ENCODE data around the gene SLC25A45.

SLC25A45 gene

GRCh38 chr11:65382033-65382803, at the start of gene SLC25A45:
SLC25A45 (minus strand) TSS chr11:65382646; CDS start chr11:65381951, 695 bp downstream.
- DNase-seq: peak; percentile 96 to 98
- peak; percentile 88 to 98 for TF ChIP-seq CTCF (IDR thresholded peaks at IDR 0.05)
- Histone ChIP-seq H3K4me1 (peaks cover 9 to 49% (median 40%) of the 10 kb centered on the region in 4 donors), H3K27me3 (no peaks in the 10 kb centered on the region), H3K4me3 (peak within 1 kb of the TSS; percentile 44 to 51), H3K36me3 (no peaks in the 10 kb centered on the region), H3K9me3 (no peaks in the 10 kb centered on the region), H3K27ac (peak within 1 kb of the TSS; percentile 96 to 97)
- intact Hi-C loops (cut with DNase I; ENCODE audit: low total_unique reads): loop anchor here (2.0 kb wide), 1 partner anchor 35 kb away; no protein-coding TSS in a partner anchor

GRCh38 chr11:65431451-65432099, 49.1 kb upstream of the SLC25A45 start:
- H3K9me3 ChIP-seq: no peaks in the 10 kb centered on the region
- peaks cover 52 to 69% (median 53%) of the 10 kb centered on the region in 3 donors for H3K36me3 ChIP-seq
- peak overlapping the region; percentile 67 to 97 for H3K4me3 ChIP-seq
- DNase-seq: peak in 1 of 2 donors; percentile 9
- H3K27me3 ChIP-seq: no peaks in the 10 kb centered on the region
- H3K27ac ChIP-seq: peak overlapping the region in 1 of 2 donors; percentile 99
- no peak for TF ChIP-seq CTCF (IDR thresholded peaks at IDR 0.05)
- intact Hi-C loops (cut with DNase I; ENCODE audit: low total_unique reads): no loop called here
- peaks cover 0 to 100% (median 57%) of the 10 kb centered on the region in 4 donors for H3K4me1 ChIP-seq

GRCh38 chr11:65430406-65431217, 48.2 kb upstream of the SLC25A45 start:
- H3K36me3 ChIP-seq: peaks cover 51 to 69% (median 53%) of the 10 kb centered on the region in 3 donors
- no peaks in the 10 kb centered on the region for H3K27me3 ChIP-seq
- peak overlapping the region; percentile 67 to 97 for H3K4me3 ChIP-seq
- no peak for TF ChIP-seq CTCF (IDR thresholded peaks at IDR 0.05)
- intact Hi-C loops (cut with DNase I; ENCODE audit: low total_unique reads): no loop called here
- peaks cover 0 to 91% (median 49%) of the 10 kb centered on the region in 4 donors for H3K4me1 ChIP-seq
- H3K27ac ChIP-seq: peak overlapping the region; percentile 50 to 99
- H3K9me3 ChIP-seq: no peaks in the 10 kb centered on the region
- DNase-seq: peak in 1 of 2 donors; percentile 19

- no peaks in the 10 kb centered on the region for H3K9me3 ChIP-seq
- TF ChIP-seq CTCF (IDR thresholded peaks at IDR 0.05): no peak
- no peaks in the 10 kb centered on the region for H3K27me3 ChIP-seq
- peak overlapping the region; percentile 50 to 99 for H3K27ac ChIP-seq
- peak overlapping the region; percentile 67 to 97 for H3K4me3 ChIP-seq
- H3K36me3 ChIP-seq: peaks cover 51 to 69% (median 53%) of the 10 kb centered on the region in 3 donors
- peaks cover 0 to 84% (median 41%) of the 10 kb centered on the region in 4 donors for H3K4me1 ChIP-seq
- peak; percentile 69 to 87 for DNase-seq
- intact Hi-C loops (cut with DNase I; ENCODE audit: low total_unique reads): no loop called here
These were observed 47.4 kb upstream of the SLC25A45 start for GRCh38 chr11:65429724-65430405.
